Transverse colon (tissue), 4 donors: ENCODE data around the gene AFM.

ENCODE experiments used
- EP300 ChIP-seq: sonication (generic); formaldehyde crosslinking; IDR thresholded peaks from one replicate; pipeline ENCODE4 v1.6.1; 2017; ENCODE audit warnings: antibody characterized with exemption, low read depth
- POLR2A ChIP-seq: fragments of 450-650 bp; IDR thresholded peaks from one replicate; pipeline ENCODE4 v1.6.1; 2016; ENCODE audit warnings: antibody characterized with exemption, mild to moderate bottlenecking, moderate library complexity
- POLR2AphosphoS5 ChIP-seq, 3 donors: sonication (generic); formaldehyde crosslinking; IDR thresholded peaks; one replicate each; pipeline ENCODE4 v1.6.1; 2016; ENCODE audit warnings: antibody characterized with exemption in 3 of 3
- TF ChIP-seq, protein P1 (sequence below), 5 experiments: fragments of 200-600 bp in 3 of 5; fragments of 450-650 bp in 2 of 5; sonication (generic) in 3 of 5; IDR thresholded peaks; 1 replicate in 2 of 5; 2 replicates in 3 of 5; pipeline ENCODE4 v1.5.1; 2016 to 2017; ENCODE audit warnings: antibody characterized with exemption in 5 of 5, inconsistent platforms in 3 of 5, mild to moderate bottlenecking in 2 of 5, moderate library complexity in 1 of 5

GRCh38 chr4:73486497-73486896, 5.0 kb downstream of the AFM start:
- no peak for TF ChIP-seq POLR2A
- no peak for TF ChIP-seq EP300
- TF ChIP-seq, protein P1, sequence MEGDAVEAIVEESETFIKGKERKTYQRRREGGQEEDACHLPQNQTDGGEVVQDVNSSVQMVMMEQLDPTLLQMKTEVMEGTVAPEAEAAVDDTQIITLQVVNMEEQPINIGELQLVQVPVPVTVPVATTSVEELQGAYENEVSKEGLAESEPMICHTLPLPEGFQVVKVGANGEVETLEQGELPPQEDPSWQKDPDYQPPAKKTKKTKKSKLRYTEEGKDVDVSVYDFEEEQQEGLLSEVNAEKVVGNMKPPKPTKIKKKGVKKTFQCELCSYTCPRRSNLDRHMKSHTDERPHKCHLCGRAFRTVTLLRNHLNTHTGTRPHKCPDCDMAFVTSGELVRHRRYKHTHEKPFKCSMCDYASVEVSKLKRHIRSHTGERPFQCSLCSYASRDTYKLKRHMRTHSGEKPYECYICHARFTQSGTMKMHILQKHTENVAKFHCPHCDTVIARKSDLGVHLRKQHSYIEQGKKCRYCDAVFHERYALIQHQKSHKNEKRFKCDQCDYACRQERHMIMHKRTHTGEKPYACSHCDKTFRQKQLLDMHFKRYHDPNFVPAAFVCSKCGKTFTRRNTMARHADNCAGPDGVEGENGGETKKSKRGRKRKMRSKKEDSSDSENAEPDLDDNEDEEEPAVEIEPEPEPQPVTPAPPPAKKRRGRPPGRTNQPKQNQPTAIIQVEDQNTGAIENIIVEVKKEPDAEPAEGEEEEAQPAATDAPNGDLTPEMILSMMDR (IDR thresholded peaks at IDR 0.05), result no peak
- no peak for TF ChIP-seq POLR2AphosphoS5 (IDR thresholded peaks at IDR 0.05)
